H1 (cell line): Measurements from ENCODE around the gene MPP2.

Source experiments
- BRCA1 ChIP-seq: IDR thresholded peaks from 2 replicates; pipeline ENCODE4 v1.6.1; 2012; ENCODE audit warnings: low read depth, low read length, improper control_type of control experiment
- CEBPB ChIP-seq: IDR thresholded peaks from 2 replicates; pipeline ENCODE4 v1.6.1; 2012; ENCODE audit warnings: low read depth, low read length
- CTBP2 ChIP-seq: IDR thresholded peaks from 2 replicates; pipeline ENCODE4 v1.7.0; 2011; ENCODE audit warnings: borderline replicate concordance, mild to moderate bottlenecking, moderate library complexity, mixed read lengths, low read length; ENCODE audit not compliant: insufficient read depth, insufficient read length
- CTCF ChIP-seq, 3 experiments: IDR thresholded peaks; 1 replicate in 2 of 3; 2 replicates in 1 of 3; pipeline versions ENCODE4 v1.5.1 to v1.6.1; 2011; ENCODE audit warnings: low read length in 3 of 3, mild to moderate bottlenecking in 3 of 3, inconsistent platforms in 2 of 3, low read depth in 1 of 3, moderate library complexity in 1 of 3; ENCODE audit not compliant: insufficient read depth in 1 of 3; ENCODE audit errors: control extremely low read depth in 1 of 3
- EZH2 ChIP-seq: fragments of 200-600 bp; sonication (generic); IDR thresholded peaks from 2 replicates; pipeline ENCODE4 v1.7.1; 2012; ENCODE audit warnings: low read depth, mild to moderate bottlenecking, moderate library complexity, low read length, inconsistent platforms; ENCODE audit not compliant: severe bottlenecking
- GABPA ChIP-seq: IDR thresholded peaks from 2 replicates; pipeline ENCODE4 v1.6.1; 2011; ENCODE audit warnings: mild to moderate bottlenecking, low read length, moderate library complexity, borderline replicate concordance; ENCODE audit not compliant: insufficient read depth
- HDAC2 ChIP-seq, 2 experiments: fragments of 300-600 bp in 1 of 2; sonication (generic) in 1 of 2; IDR thresholded peaks; 2 replicates each; pipeline ENCODE4 v1.6.1; 2011 to 2012; ENCODE audit warnings: low read depth in 2 of 2, low read length in 2 of 2, mild to moderate bottlenecking in 2 of 2, moderate library complexity in 2 of 2, borderline replicate concordance in 1 of 2, inconsistent platforms in 1 of 2
- JUND ChIP-seq: IDR thresholded peaks from 2 replicates; pipeline ENCODE4 v1.6.1; 2011; ENCODE audit warnings: mild to moderate bottlenecking, improper control_type of control experiment, low read length
- POLR2A ChIP-seq, 2 experiments: IDR thresholded peaks; 1 replicate in 1 of 2; 2 replicates in 1 of 2; pipeline ENCODE4 v1.6.1; 2011; ENCODE audit warnings: low read depth in 2 of 2, low read length in 2 of 2, mild to moderate bottlenecking in 2 of 2; ENCODE audit errors: control extremely low read depth in 1 of 2
- POLR2AphosphoS5 ChIP-seq: IDR thresholded peaks from 2 replicates; pipeline ENCODE4 v1.6.1; 2011; ENCODE audit warnings: low read depth, low read length
- TCF12 ChIP-seq: IDR thresholded peaks from 2 replicates; pipeline ENCODE4 v1.6.1; 2011; ENCODE audit warnings: low read depth, mild to moderate bottlenecking, low read length
- YY1 ChIP-seq: IDR thresholded peaks from 2 replicates; pipeline ENCODE4 v1.6.1; 2011; ENCODE audit warnings: low read depth, mild to moderate bottlenecking, low read length
- TF ChIP-seq, protein P1 (sequence below): IDR thresholded peaks from 2 replicates; pipeline ENCODE4 v1.6.1; 2011; ENCODE audit warnings: low read depth, mild to moderate bottlenecking, low read length; ENCODE audit not compliant: insufficient read depth

GRCh38 chr17:43911904-43912303 lies 4.6 kb upstream of the MPP2 start:
- TF ChIP-seq CTCF (IDR thresholded peaks at IDR 0.05; ENCODE audit: control extremely low read depth in 1 of 3, insufficient read depth in 1 of 3, low read depth in 1 of 3, low read length in 3 of 3): no peak
- TF ChIP-seq CTBP2: no peak
- no peak for TF ChIP-seq POLR2A (IDR thresholded peaks at IDR 0.05; ENCODE audit: control extremely low read depth in 1 of 2, low read depth in 2 of 2, low read length in 2 of 2)
- no peak for TF ChIP-seq POLR2AphosphoS5
- no peak for TF ChIP-seq JUND
- TF ChIP-seq TCF12: no peak
- no peak for TF ChIP-seq EZH2
- TF ChIP-seq, protein P1, sequence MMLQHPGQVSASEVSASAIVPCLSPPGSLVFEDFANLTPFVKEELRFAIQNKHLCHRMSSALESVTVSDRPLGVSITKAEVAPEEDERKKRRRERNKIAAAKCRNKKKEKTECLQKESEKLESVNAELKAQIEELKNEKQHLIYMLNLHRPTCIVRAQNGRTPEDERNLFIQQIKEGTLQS: no peak
- no peak for TF ChIP-seq BRCA1
- no peak for TF ChIP-seq GABPA
- no peak for TF ChIP-seq CEBPB
- no peak for TF ChIP-seq YY1
- TF ChIP-seq HDAC2 (IDR thresholded peaks at IDR 0.05; ENCODE audit: borderline replicate concordance in 1 of 2, low read depth in 2 of 2, low read length in 2 of 2): no peak
